Hypothalamus (tissue), 51 donors: ENCODE results near the gene ABCA3.

ENCODE experiments used
- DNase-seq, 51 donors: peaks; one replicate each; lab custom pipeline; 2025; lab: John Stamatoyannopoulos, UW

The ABCA3 gene

DNA sequence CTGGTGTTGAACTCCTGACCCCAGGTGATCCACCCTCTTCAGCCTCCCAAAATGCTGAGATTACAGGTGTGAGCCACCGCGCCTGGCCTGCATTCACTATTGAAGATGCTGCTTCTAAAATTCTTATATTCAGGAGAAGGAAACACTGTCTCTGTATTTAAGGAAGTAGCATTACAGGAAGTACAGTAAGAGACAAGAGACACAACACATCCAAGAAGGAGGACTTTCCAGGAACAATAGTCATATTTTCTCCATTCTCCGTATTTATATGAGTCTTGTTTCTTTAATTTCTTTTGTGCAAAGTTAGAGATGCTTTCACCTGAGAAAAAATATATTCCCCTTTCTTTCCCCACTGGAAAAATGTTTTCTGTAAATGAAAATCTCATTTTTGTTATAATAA is 18.3 kb upstream of the ABCA3 start:
- DNase-seq, result no peak

DNA sequence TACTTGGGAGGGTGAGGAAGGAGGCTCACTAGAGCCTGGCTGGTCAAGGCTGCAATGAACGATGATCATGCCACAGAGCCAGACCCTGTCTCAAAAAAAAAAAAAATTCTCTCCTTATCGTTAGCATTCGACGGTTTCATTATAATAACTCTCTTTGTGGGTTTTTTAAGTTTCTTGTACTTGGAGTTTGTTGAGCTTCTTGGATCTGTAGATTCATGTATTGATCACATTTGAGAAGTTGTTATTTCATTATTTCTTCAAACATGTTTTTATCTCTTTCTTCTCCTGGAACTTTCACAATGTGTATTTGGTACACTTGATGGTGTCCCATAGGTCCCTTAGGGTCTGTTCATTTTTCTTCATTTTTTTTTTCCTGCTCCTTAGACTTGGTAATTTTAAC is 16.8 kb upstream of the ABCA3 start:
- no peak for DNase-seq

DNA sequence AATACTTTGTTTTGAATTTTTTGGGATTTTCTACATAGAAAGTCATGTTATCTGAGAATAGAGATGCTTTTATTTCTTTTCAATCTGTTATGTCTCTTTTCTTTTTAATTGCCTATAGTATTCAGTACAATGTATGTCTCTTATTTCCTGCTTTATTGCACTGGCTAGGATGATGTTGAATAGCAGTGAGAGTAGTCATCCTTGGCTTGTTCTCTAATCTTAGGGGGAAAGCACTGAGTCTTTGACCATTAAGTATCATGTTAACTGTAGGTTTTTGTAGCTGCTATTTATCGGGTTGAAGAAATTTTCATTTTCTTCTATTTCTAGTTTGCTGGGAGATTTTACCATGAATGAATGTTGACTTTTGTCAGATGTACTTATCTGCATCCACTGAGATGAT is 10.0 kb upstream of the ABCA3 start:
- DNase-seq, result no peak

DNA sequence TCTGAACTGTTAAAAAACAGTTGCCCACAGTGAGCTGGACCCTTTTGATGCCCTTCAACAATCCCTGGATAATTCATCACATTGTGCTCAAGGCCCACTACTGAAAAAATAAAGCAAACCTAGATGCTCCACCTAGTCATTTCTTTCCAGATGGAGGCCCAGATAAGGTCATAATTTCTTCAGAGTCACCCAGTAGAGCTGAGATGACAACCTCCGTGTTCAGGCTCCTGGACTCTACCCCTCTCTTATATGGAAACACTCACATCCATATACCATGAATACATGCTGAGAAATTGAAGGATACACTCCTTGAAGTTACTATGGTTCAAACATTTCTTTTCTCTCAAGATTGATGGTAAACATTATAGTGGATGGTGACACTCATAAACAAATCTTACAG is 2.7 kb upstream of the ABCA3 start:
- no peak for DNase-seq

- DNase-seq, result peak in 3 of 51 donors; percentile 14 to 35 (median 19)
Observed at GRCh38 chr16:2341456-2342447, 1.2 kb upstream of the ABCA3 start.

DNA sequence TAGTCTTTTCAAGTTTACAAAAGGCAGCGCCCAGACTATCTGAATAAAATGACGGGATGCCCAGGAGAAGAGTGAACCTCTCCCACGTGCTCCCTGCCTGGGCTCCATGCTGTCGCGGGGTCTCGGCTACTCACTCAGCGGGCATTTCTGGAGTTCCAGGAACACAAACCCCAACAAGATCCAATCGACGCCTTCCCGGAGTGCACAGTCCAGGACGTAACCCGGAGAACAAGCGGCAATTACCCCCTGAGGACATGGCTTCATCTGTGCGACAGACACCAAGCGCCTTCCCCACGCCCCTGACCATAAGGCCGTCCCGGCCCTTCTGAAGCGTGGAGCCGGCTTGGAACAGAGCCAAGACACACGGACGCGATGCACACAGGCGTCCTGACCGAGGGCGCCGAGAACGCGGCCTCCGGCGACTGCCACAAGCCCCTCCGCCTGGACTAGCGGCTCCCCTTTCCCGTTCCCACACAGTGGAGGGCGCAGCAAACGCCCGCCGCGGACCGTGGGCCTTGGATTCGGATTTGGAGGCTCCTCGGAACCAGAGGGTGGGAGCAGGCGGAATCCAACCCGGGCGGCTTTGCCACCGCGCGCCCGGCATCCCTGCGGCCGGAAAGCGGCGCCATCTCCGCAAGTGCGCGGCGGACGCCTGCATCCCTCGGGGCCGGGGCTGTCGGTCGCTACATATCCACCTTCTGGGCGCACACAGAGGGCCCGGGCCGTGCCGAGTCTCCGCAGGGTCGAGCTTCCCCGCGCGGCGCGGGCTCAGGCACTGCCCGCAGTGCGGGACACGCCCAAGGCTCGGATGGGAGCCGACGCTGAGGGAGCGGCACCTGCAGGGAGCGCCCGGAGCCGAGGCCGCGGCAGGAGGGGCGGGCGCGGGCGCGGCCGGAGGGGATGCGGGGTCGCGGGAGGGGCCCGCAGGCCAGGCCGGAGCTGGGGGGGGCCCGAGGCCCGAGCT is 725 bp downstream of the ABCA3 start:
- peak in 42 of 51 donors; percentile 21 to 81 (median 58) for DNase-seq

DNA sequence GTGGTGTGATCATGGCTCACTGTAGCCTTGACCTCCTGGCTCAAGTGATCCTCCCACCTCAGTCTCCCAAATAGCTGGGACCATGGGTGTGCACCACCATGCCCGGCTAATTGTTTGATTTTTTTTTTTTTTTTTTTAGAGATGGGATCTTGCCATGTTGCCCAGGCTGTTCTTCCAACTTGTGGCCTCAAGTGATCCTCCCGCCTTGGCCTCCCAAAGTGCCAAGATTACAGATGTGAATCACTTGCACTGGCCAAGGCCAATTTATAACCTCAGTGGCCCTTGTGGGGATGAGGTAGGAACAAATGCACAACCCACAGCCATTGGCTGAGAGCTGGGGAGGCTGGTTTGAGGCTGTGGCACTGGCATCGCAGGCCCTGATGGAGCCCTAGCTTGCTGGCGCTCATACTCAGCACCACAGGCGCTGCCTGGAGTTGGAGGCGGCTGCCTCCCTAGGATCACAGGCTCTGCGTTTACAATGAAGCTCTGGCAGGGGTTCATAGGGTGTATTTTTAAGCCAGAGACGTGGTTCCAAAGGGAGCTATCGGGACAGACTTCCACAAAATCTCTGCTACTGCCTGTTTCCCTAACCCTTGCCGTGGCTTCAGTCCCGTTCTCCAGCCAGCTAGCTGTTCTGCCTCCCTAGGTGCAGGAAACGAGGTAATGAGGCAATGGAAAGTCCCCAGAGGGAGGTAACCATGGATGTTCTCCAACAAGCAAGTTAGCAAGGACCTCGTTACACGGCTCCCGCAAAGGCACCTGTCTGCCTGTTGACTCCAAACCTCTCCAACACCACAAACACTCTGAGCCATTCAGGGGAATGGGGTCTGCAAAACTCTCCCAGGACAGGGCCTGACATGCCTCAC is 2.9 kb downstream of the ABCA3 start:
- no peak for DNase-seq

DNA sequence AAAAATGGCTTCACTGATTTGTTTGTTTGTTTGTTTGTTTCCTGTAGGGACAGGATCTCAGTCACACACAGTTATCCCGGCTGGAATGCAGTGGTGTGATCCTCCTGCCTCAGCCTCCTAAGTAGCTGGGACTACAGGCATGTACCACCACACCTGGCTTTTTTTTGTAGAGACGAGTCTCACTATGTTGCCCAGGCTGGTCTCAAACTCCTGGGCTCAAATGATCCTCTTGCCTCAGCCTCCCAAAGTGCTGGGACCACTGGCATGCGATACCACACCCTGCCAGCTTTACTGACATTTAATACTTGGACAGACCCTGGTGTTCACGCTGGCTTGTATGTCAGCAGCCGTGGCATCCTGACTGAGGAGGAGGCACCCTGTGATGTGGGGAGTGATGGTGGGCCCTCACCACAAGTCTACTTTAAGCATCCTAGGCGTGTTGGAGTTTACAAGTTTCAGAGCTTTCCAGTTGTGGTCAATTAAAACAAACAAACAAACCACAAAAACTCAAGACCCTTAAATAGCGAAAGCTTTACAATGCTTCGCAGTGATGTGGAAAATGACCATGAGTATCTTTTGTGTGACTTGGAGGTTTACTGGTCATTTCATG is 5.1 kb downstream of the ABCA3 start:
- no peak for DNase-seq

DNA sequence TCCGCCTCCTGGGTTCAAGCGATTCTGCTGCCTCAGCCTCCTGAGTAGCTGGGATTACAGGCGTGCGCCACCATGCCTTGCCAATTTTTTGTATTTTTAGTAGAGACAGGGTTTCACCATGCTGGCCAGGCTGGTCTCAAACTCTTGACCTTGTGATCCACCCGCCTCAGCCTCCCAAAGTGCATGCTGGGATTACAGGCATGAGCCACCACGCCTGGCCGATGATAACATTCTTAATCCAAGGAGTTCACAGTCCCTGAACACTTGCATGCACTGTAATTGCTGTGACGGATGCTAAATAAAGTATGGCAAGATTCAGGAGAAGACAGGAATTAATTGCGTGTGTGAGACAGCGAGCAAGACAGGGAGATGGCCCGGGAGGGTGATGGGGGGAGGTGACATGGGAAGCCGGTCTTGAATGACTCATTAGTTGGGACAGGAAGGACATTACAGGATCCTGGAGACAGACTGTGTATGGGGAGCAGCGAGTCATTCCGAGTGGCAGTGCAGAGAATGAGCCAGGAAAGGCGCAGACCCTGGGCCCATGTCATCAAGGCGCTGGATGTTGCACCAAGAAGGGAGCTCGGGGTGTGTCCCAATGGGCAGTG is 6.7 kb downstream of the ABCA3 start:
- no peak for DNase-seq

- DNase-seq, result no peak
Observed at GRCh38 chr16:2333231-2333630, 7.3 kb downstream of the ABCA3 start.

DNA sequence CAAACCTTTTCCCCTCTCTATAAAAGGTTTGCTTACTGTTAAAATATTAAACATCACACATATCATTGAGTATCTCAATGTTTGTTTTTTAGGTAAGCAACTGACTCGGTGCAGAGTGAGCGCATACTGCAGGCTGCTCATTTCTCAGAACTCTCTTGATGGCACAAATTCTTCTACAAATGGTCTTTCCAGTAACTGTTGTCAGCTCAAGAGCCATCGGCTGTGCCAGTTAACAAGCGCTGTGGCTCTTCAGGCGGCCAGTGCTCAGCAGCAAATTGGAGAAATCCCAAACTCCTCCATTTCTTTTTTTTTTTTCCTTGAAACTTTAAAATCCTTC is 8.6 kb downstream of the ABCA3 start:
- no peak for DNase-seq

- no peak for DNase-seq
Observed at GRCh38 chr16:2331199-2331930, 9.2 kb downstream of the ABCA3 start.

DNA sequence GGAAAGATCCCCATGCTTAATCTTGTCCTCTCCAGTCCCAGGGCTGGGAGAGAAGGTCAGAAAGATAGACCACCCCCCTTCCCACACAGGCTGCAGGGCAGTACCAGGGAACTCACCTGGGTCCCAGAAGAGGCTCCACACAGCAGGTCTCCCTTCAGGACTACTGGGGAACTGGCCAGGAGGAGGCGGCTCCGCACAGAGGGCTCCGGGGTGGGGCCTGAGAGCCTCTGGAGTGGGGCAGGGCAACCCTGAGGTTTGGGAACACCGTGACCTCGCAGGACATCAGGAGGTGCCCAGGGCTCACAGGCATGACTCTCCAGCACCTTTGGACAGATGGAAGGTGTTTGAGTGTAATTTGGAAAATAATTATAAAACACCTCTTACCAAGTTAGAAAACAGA is 11.0 kb downstream of the ABCA3 start:
- no peak for DNase-seq

- DNase-seq, result no peak
Observed at GRCh38 chr16:2328428-2328827, 12.1 kb downstream of the ABCA3 start.

DNA sequence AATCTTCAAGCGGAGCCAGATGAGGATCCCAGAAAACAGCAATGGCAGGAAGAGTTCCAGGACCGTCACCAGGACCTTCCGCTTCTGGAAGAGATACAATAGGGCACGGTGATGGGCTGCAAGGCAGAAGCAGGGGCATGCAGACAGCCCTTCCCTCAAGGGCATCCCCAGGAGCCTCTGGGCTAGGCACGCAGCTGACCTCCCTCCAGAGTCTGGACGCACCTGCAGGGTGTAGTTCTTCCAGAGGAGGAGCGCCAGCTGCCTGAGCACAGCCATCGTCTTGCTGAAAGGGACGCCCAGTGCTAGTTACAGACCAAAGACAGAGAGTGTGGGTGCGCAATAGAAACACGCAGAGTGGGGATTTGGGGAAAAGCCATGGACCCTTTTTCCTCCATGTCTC is 14.3 kb downstream of the ABCA3 start:
- DNase-seq, result no peak

GRCh38 chr16:2325791-2326190 is 14.7 kb downstream of the ABCA3 start:
- no peak for DNase-seq

- no peak for DNase-seq
Observed at GRCh38 chr16:2325181-2325580, 15.3 kb downstream of the ABCA3 start.

DNA sequence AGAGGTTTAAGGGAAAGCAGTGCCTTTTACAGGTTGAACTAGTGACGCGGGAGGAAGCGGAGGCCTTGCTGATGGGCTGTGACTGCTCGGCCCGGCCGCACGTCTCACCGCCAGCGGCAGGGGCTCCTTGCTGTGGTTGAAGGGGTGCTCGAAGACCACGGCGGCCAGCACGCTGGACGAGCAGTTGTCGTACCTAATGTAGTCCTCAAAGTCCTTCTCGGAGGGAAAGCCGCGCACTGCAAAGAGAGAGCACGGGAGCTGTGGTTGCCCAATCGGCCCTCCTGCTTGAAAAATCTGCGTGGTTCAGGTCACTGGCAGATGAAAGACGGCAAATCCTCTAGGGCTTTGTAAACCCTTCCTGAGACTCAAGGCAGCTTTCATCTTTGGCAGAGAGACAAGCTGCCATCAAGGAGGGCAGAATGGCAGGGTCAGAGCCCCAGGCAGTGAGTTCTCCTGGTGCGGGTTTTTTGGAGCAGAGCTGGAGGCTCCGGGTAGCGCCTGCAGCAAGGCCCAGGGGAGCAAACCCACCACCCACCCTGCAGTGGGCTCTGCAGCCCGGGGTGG is 16.1 kb downstream of the ABCA3 start:
- DNase-seq, result no peak

DNA sequence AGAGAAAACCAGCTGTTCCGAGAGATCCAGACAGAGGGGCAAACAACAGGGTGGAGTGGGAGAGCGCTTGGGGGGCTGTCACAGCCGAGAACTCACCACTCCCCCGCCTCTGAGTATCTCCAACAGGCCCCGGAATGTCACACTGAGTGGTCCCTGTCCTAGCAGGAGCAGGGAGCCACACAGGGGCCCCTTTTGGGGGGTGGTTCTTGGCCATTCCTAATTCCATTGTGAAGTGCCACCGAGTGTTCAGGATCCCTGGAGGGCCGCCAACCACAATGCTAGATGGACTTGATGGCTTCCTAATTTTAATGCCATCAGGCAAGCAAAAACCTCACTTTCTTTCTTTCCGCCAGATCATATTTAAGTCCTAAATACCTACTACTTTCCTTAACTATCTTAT is 16.8 kb downstream of the ABCA3 start:
- DNase-seq, result no peak
